ENCODE data around the gene RBBP8NL. TPM values are rescaled to one million over a fixed set of nuclear protein-coding genes. Genes with fewer than 3 reads are reported as not detected.

The RBBP8NL gene
- total and polyA plus RNA-seq, 4 donors, result 0.21 to 1.3 (median 1.1) TPM

DNA sequence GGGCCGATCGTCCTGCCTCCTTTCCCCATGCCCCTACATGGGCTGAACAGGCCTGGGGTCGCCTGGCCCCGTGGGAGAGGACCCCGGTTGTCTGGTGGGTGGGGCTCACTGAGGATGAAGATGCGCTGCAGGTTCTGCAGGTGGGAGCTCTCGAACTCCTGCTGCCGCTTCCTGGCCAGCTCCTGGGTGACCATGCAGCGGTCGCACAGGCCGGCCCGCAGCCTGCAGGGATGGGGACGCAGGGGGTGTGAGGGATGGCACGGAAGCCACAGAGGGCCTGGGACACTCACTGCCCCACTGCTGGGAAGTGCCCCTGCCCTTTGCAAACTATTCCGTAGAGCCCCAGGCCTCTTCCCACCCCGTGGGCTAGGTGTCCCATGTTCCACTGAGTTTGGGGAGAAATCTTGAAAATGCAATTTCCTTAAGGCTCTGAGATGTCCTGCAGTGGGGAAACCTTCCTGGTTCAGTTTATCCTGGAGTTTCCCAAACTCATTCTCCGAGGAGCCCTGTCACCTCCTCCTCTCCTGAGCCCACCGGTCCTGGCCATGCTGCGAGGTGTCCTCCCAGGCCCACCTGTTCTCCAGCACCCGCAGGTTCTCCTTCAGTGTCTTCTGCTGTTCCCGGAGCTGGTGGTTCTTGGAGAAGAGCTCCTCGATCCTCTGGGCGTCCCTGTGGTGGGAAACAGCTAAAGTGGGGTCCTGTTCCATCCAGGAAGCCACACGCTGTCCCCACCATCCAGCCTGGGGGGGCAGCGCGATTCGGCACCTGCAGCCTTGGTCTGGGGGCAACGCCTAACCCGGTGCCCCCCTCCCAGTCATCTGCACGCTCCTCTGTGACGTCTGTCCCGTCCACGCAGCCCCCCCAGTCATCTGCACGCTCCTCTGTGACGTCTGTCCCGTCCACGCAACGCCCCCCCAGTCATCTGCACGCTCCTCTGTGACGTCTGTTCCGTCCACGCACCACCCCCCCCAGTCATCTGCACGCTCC, 10.4 kb downstream of the RBBP8NL start:
- H3K4me1 ChIP-seq (ENCODE audit: control insufficient read depth in 5 of 5, insufficient read depth in 5 of 5, low read length in 5 of 5), result no peaks in the 10 kb centered on the region
- ATAC-seq (ENCODE audit: insufficient read depth, low FRiP score) (no peak), DNase-seq (no peak)
- 84 to 85% methylated on average over 43 of the region's 43 CpGs for WGBS, 2 donors
- H3K4me3 ChIP-seq, result no peak overlapping the region
- no peaks in the 10 kb centered on the region for H3K9me3 ChIP-seq (ENCODE audit: control insufficient read depth in 4 of 4, insufficient read depth in 3 of 4, low read length in 3 of 4)
- TF ChIP-seq, protein P1, sequence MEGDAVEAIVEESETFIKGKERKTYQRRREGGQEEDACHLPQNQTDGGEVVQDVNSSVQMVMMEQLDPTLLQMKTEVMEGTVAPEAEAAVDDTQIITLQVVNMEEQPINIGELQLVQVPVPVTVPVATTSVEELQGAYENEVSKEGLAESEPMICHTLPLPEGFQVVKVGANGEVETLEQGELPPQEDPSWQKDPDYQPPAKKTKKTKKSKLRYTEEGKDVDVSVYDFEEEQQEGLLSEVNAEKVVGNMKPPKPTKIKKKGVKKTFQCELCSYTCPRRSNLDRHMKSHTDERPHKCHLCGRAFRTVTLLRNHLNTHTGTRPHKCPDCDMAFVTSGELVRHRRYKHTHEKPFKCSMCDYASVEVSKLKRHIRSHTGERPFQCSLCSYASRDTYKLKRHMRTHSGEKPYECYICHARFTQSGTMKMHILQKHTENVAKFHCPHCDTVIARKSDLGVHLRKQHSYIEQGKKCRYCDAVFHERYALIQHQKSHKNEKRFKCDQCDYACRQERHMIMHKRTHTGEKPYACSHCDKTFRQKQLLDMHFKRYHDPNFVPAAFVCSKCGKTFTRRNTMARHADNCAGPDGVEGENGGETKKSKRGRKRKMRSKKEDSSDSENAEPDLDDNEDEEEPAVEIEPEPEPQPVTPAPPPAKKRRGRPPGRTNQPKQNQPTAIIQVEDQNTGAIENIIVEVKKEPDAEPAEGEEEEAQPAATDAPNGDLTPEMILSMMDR (IDR thresholded peaks at IDR 0.05; ENCODE audit: control extremely low read depth, extremely low read depth), result no peak
- no peaks in the 10 kb centered on the region for H3K36me3 ChIP-seq (ENCODE audit: control insufficient read depth in 4 of 4, insufficient read depth in 4 of 4, low read length in 4 of 4)
- H3K27me3 ChIP-seq (ENCODE audit: control insufficient read depth in 3 of 3, insufficient read depth in 3 of 3, low read length in 2 of 3), result no peaks in the 10 kb centered on the region
- no peak overlapping the region for H3K27ac ChIP-seq (ENCODE audit: low read depth in 1 of 2, low read length in 1 of 2)
- H3K9ac ChIP-seq (ENCODE audit: insufficient read depth in 1 of 2, low read length in 2 of 2), result no peak overlapping the region

DNA sequence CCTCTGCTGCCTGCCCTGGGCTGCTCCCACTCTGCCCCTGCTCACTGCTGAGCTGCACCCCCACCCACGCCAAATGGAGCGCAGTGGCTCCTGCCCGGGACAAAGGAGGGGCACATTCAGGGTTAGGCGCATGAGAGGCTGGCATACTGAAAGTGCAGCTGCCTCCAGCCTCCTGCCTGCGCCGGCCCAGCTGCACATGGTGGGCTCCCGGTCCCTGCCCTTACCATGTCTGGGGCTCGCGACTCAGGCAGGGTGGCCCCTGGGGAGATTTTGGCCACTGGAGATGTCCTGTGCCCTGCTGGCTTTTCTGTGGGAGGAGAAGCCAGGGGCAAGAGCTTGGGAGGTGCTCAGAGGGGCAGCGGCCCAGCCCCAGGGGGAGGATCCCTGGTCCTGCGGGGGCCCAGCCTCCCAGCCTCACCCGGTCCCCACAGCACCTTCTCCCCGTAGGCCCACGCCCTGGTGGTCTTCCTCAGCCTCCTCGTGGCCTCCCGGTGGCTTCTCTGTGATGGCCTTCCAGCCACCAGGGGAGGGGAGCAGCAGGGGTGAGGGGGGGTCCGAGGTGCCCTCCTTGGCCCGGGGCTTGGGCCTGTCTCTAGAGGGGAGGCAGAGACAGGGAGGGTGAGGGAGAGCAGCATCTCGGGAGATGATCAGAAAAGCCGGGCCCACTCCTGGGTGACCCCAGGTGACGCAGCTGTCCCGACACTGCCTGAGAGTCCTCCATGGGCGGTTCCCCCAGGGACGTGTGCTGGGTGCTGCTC, 11.8 kb downstream of the RBBP8NL start:
- H3K27me3 ChIP-seq (ENCODE audit: control insufficient read depth in 3 of 3, insufficient read depth in 3 of 3, low read length in 2 of 3), result no peaks in the 10 kb centered on the region
- no peaks in the 10 kb centered on the region for H3K36me3 ChIP-seq (ENCODE audit: control insufficient read depth in 4 of 4, insufficient read depth in 4 of 4, low read length in 4 of 4)
- no peak overlapping the region for H3K27ac ChIP-seq (ENCODE audit: low read depth in 1 of 2, low read length in 1 of 2)
- ATAC-seq (ENCODE audit: insufficient read depth, low FRiP score) (no peak), DNase-seq (no peak)
- no peak overlapping the region for H3K9ac ChIP-seq (ENCODE audit: insufficient read depth in 1 of 2, low read length in 2 of 2)
- H3K4me1 ChIP-seq (ENCODE audit: control insufficient read depth in 5 of 5, insufficient read depth in 5 of 5, low read length in 5 of 5), result peaks cover 0 to 3% (median 0%) of the 10 kb centered on the region in 5 donors
- TF ChIP-seq, protein P1 (IDR thresholded peaks at IDR 0.05; ENCODE audit: control extremely low read depth, extremely low read depth), result no peak
- H3K4me3 ChIP-seq, result no peak overlapping the region
- WGBS, 2 donors, result 84 to 88% methylated on average over 21 to 24 of the region's 24 CpGs
- no peaks in the 10 kb centered on the region for H3K9me3 ChIP-seq (ENCODE audit: control insufficient read depth in 4 of 4, insufficient read depth in 3 of 4, low read length in 3 of 4)

DNA sequence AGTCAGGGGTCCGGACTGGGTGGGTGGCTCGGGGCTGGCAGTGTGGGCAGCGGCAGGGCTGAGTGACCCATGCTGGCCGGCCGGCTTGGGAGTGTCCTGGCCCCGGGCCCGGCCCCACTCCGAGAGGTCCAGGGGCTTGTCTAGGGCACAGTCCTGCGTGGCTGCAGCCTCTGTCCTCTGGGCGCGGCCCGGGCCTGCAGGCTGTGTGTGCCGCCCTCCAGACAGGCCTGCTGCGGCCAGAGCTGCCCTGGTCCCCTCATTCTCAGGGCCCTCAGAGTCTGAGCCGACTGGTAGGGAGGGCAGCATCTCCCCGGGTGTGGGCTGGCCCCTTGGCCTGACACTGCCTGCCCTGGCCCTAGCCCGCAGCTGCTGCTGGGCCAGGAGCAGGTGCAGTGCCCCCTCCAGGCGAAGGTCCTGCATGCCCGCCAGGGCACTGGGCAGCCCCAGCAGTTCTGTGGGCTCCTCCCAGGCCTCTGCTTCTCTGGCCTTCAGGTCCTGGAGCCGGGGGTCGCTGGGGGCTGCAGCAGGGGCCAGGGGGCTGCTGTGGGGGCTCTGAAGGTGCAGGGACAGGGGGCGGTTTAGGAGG, 13.3 kb downstream of the RBBP8NL start:
- 85 to 90% methylated on average over 22 of the region's 22 CpGs for WGBS, 2 donors
- Histone ChIP-seq H3K4me1 (ENCODE audit: control insufficient read depth in 5 of 5, insufficient read depth in 5 of 5, low read length in 5 of 5) (peaks cover 0 to 14% (median 0%) of the 10 kb centered on the region in 5 donors), H3K9ac (ENCODE audit: insufficient read depth in 1 of 2, low read length in 2 of 2) (no peak overlapping the region), H3K27me3 (ENCODE audit: control insufficient read depth in 3 of 3, insufficient read depth in 3 of 3, low read length in 2 of 3) (no peaks in the 10 kb centered on the region), H3K9me3 (ENCODE audit: control insufficient read depth in 4 of 4, insufficient read depth in 3 of 4, low read length in 3 of 4) (no peaks in the 10 kb centered on the region), H3K27ac (ENCODE audit: low read depth in 1 of 2, low read length in 1 of 2) (no peak overlapping the region), H3K4me3 (no peak overlapping the region), H3K36me3 (ENCODE audit: control insufficient read depth in 4 of 4, insufficient read depth in 4 of 4, low read length in 4 of 4) (no peaks in the 10 kb centered on the region)
- ATAC-seq (ENCODE audit: insufficient read depth, low FRiP score), result no peak
- DNase-seq, result no peak
- TF ChIP-seq, protein P1 (IDR thresholded peaks at IDR 0.05; ENCODE audit: control extremely low read depth, extremely low read depth), result no peak

Data from lung (tissue), 12 donors.